ENCODE measurements around the gene CPXM2. TPM values are rescaled to one million over a fixed set of nuclear protein-coding genes. Genes with fewer than 3 reads are reported as not detected.

Gene CPXM2
- polyA plus RNA-seq, 1 of the 3 experiments (the other 2 are of a cell fraction): not detected

- no peak for TF ChIP-seq USF1 (IDR thresholded peaks at IDR 0.05; ENCODE audit: borderline replicate concordance, low read depth)
- TF ChIP-seq SMC3 (IDR thresholded peaks at IDR 0.05; ENCODE audit: low read depth, low read length): no peak
- no peak for TF ChIP-seq POLR2AphosphoS5 (IDR thresholded peaks at IDR 0.05; ENCODE audit: low read depth, low read length)
- TF ChIP-seq IRF3 (IDR thresholded peaks at IDR 0.05; ENCODE audit: low read depth, low read length): no peak
- TF ChIP-seq YY1 (IDR thresholded peaks at IDR 0.05; ENCODE audit: low read depth): no peak
- no peak for TF ChIP-seq RAD21 (IDR thresholded peaks at IDR 0.05; ENCODE audit: low read length)
- no peak for TF ChIP-seq RCOR1 (IDR thresholded peaks at IDR 0.05; ENCODE audit: low read length)
- TF ChIP-seq MAX (IDR thresholded peaks at IDR 0.05; ENCODE audit: low read depth): no peak
- TF ChIP-seq RFX5 (IDR thresholded peaks at IDR 0.05; ENCODE audit: low read length): no peak
Measured at GRCh38 chr10:123860856-123861255, 30.8 kb downstream of the CPXM2 start (continued).

GRCh38 chr10:123860209-123860608 is 31.4 kb downstream of the CPXM2 start:
- Histone ChIP-seq H3K36me3 (replicated peaks in 1 of 2; ENCODE audit: control insufficient read depth in 1 of 2, insufficient read depth in 2 of 2, low read length in 1 of 2) (no peaks in the 10 kb centered on the region), H3K9me3 (no peaks in the 10 kb centered on the region), H3K79me2 (ENCODE audit: insufficient read depth) (no peaks in the 10 kb centered on the region), H3F3A (replicated peaks; ENCODE audit: insufficient read depth) (no peaks in the 10 kb centered on the region), H4K20me1 (ENCODE audit: insufficient read depth) (no peaks in the 10 kb centered on the region), H3K4me3 (ENCODE audit: low read depth in 2 of 2, low read length in 1 of 2) (no peak overlapping the region), H3K9me2 (no peaks in the 10 kb centered on the region), H3K9ac (no peak overlapping the region), H2AFZ (ENCODE audit: low read depth) (no peak overlapping the region), H3K27ac (ENCODE audit: low read depth in 2 of 2, low read length in 1 of 2) (no peak overlapping the region), H3K4me2 (no peak overlapping the region), H3K27me3 (ENCODE audit: insufficient read depth) (no peaks in the 10 kb centered on the region), H3K4me1 (ENCODE audit: control insufficient read depth in 1 of 2, insufficient read depth in 2 of 2, low read depth in 1 of 2, low read length in 1 of 2) (no peaks in the 10 kb centered on the region)
- TF ChIP-seq JUND (IDR thresholded peaks at IDR 0.05): no peak
- TF ChIP-seq MXI1 (IDR thresholded peaks at IDR 0.05; ENCODE audit: low read depth, low read length): no peak
- no peak for TF ChIP-seq TCF12 (IDR thresholded peaks at IDR 0.05)
- TF ChIP-seq CHD2 (IDR thresholded peaks at IDR 0.05; ENCODE audit: low read length, partially characterized antibody): no peak
- TF ChIP-seq POLR2AphosphoS5 (IDR thresholded peaks at IDR 0.05; ENCODE audit: low read depth, low read length): no peak
- no peak for TF ChIP-seq EP300 (IDR thresholded peaks at IDR 0.05; ENCODE audit: borderline replicate concordance in 1 of 2, low read depth in 1 of 2, low read length in 1 of 2)
- TF ChIP-seq FOXJ3 (CRISPR knock-in tag; IDR thresholded peaks at IDR 0.05): no peak
- no peak for TF ChIP-seq YY1 (IDR thresholded peaks at IDR 0.05; ENCODE audit: low read depth)
- TF ChIP-seq ZBTB33 (IDR thresholded peaks at IDR 0.05; ENCODE audit: borderline replicate concordance, low read depth): no peak
- TF ChIP-seq ELF1 (IDR thresholded peaks at IDR 0.05): no peak
- no peak for TF ChIP-seq MAX (IDR thresholded peaks at IDR 0.05; ENCODE audit: low read depth)
- no peak for TF ChIP-seq SIN3A (IDR thresholded peaks at IDR 0.05; ENCODE audit: borderline replicate concordance, low read depth, low read length)
- no peak for TF ChIP-seq USF1 (IDR thresholded peaks at IDR 0.05; ENCODE audit: borderline replicate concordance, low read depth)
- no peak for TF ChIP-seq TEAD4 (IDR thresholded peaks at IDR 0.05; ENCODE audit: borderline replicate concordance, insufficient read depth)
- no peak for TF ChIP-seq NRF1 (IDR thresholded peaks at IDR 0.05; ENCODE audit: low read depth, low read length)
- no peak for TF ChIP-seq RCOR1 (IDR thresholded peaks at IDR 0.05; ENCODE audit: low read length)
- no peak for TF ChIP-seq SMC3 (IDR thresholded peaks at IDR 0.05; ENCODE audit: low read depth, low read length)
- TF ChIP-seq FOSL2 (IDR thresholded peaks at IDR 0.05; ENCODE audit: borderline replicate concordance, low read depth): no peak
- TF ChIP-seq FOXM1 (IDR thresholded peaks at IDR 0.05; ENCODE audit: low read depth): no peak
- no peak for TF ChIP-seq GABPA (IDR thresholded peaks at IDR 0.05; ENCODE audit: low read depth)
- 55% methylated on average over 5 of the region's 5 CpGs for WGBS (ENCODE audit: low lambda C conversion rate)
- no peak for DNase-seq
- CTCF ChIA-PET: no interaction called here
- POLR2A ChIA-PET: no interaction called here

All from SK-N-SH (cell line).